IPS-18a (cell line): ENCODE results near the gene CLEC14A.

Source experiments
- H3K27ac ChIP-seq: one replicate; pipeline ENCODE4 v1.5.1; 2013; ENCODE audit warnings: low read length
- H3K27me3 ChIP-seq: one replicate; pipeline ENCODE4 v1.6.1; 2013; ENCODE audit warnings: mild to moderate bottlenecking, low read length; ENCODE audit not compliant: control insufficient read depth, insufficient read depth
- H3K36me3 ChIP-seq: one replicate; pipeline ENCODE4 v1.6.1; 2013; ENCODE audit warnings: low read depth, low read length; ENCODE audit not compliant: control insufficient read depth
- H3K4me1 ChIP-seq: one replicate; pipeline ENCODE4 v1.6.1; 2013; ENCODE audit warnings: low read depth, low read length; ENCODE audit not compliant: control insufficient read depth
- H3K4me3 ChIP-seq: one replicate; pipeline ENCODE4 v1.5.1; 2013; ENCODE audit warnings: low read length
- H3K9ac ChIP-seq: one replicate; pipeline ENCODE4 v1.6.1; 2013; ENCODE audit warnings: mild to moderate bottlenecking, low read length, moderate library complexity
- H3K9me3 ChIP-seq: one replicate; pipeline ENCODE4 v1.6.1; 2013; ENCODE audit warnings: low read depth, low read length; ENCODE audit not compliant: control insufficient read depth

CLEC14A gene

DNA sequence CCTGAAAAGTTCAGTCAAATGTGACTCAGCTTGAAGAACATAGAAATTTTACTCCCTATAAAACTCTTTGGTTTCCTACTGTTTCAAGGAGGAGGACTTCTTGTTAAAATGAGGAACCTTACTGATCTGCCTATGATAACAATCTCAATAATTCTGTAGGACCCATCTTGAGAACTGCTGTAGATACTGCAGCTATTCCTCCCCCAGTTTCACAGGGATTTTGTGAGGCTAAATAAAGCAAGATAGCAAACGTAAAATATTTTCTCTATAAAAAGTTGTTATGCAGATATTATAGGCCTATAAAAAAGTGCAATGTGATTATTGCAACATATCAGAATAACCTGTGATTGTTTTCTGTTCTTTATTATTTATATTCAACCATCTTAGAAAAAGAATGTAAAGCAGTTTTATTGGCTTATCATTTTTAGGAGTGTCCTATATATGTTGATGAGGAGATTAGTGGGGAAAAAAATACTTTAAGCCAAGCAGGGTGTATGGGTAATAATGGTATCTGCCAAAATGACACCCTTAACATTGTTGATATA is 12.1 kb downstream of the CLEC14A start:
- Histone ChIP-seq H3K9ac (no peak overlapping the region), H3K4me1 (no peaks in the 10 kb centered on the region), H3K4me3 (no peak overlapping the region), H3K27me3 (no peaks in the 10 kb centered on the region), H3K27ac (no peak overlapping the region), H3K36me3 (no peaks in the 10 kb centered on the region), H3K9me3 (no peaks in the 10 kb centered on the region)

DNA sequence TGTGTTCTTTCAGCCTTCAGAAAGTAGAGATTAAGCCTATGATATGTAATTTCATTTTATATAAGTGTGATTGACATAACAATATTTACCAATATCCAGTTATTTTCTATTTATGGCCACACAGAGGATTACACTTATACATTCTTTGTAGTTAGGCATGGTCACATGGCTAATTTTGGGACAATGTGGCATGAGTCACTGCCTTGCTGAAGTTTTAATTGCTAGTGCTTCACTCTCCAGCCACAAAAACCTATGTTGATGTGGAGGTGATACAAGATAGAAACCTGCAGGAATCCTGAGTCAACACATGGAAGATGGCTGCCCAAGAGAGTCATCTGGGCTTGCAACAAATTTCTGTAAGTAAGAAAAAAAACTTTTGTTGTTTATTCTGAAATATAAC is 17.0 kb downstream of the CLEC14A start:
- Histone ChIP-seq H3K9me3 (no peaks in the 10 kb centered on the region), H3K27me3 (no peaks in the 10 kb centered on the region), H3K27ac (no peak overlapping the region), H3K4me3 (no peak overlapping the region), H3K9ac (no peak overlapping the region), H3K4me1 (no peaks in the 10 kb centered on the region), H3K36me3 (no peaks in the 10 kb centered on the region)

DNA sequence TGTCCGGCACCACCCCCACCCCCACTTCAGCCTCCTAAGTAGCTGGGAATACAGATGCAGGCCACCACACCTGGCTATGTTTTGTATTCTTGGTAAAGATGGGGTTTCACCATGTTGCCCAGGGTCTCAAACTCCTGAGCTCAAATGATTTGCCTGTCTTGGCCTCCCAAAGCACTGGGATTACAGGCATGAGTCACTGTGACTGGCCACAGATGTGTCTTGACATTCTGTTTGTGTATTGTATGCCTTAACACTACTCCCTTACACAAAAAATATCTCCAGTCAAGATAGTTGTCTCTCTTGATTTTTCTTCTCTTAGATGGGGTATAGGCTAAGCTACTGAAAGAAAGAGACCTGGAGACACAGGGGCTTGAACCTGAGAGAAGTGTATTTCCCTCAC is 17.6 kb downstream of the CLEC14A start:
- Histone ChIP-seq H3K4me1 (no peaks in the 10 kb centered on the region), H3K27ac (no peak overlapping the region), H3K4me3 (no peak overlapping the region), H3K9me3 (no peaks in the 10 kb centered on the region), H3K36me3 (no peaks in the 10 kb centered on the region), H3K9ac (no peak overlapping the region), H3K27me3 (no peaks in the 10 kb centered on the region)

DNA sequence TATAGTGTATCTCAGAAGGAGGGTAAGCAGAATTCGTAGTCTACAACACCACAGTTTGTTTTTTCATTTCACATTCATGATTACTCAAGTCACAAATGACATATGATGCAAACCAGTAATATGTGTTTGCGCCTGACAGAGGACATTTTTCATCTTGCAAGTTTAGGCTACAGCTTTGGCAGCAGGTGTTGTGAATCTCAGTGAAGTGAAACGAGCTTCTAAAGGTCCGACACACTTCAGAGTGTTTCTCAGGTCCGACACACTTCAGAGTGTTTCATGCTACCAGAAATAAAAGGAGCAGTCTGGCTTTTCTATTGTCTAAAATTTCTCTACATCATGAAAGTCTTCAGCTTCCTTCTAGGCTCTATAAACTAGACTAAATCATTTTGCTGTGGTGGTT is 22.7 kb downstream of the CLEC14A start:
- Histone ChIP-seq H3K9ac (no peak overlapping the region), H3K9me3 (no peaks in the 10 kb centered on the region), H3K4me1 (no peaks in the 10 kb centered on the region), H3K27ac (no peak overlapping the region), H3K4me3 (no peak overlapping the region), H3K36me3 (no peaks in the 10 kb centered on the region), H3K27me3 (peaks cover 11% of the 10 kb centered on the region)

DNA sequence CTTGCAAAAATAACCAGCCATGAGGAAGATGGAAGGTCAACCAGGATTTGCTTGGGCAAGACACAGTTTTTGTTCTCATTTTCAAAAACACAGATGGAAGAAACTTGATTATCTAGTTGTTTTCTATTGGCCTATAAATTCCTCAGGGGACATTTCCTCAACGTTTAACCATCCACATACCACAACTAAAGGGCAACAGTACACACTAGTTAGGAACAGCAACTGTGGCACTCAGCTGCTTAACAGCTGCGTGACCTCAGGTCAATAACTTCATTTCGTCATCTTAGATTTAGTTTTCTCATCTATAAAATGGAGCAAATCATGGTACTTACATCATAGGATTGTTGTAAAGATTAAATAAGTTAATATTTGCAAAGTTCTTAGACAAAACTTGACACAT is 29.5 kb downstream of the CLEC14A start:
- H3K9ac ChIP-seq = no peak overlapping the region
- H3K27me3 ChIP-seq = peaks cover 3% of the 10 kb centered on the region
- H3K9me3 ChIP-seq = no peaks in the 10 kb centered on the region
- no peaks in the 10 kb centered on the region for H3K36me3 ChIP-seq
- H3K4me1 ChIP-seq = peaks cover 5% of the 10 kb centered on the region
- H3K27ac ChIP-seq = no peak overlapping the region
- H3K4me3 ChIP-seq = no peak overlapping the region

DNA sequence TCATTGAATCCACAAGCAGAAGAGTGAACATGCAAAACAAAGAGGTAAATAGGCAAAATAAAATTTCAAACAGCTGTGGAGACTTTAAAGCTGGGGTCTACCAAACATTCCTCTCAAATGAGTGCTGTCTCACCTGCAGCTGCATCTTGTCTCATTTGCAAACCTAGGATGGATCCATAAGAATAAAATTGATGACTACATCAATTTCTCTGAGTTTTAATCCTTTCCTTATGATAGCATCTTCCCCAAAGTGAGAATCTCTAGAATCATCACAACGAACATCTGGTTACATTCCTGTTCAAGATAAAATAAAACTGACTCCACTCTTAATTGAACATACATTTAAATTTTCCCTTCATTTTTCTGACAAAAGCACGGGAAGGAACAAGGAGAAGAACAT is 29.9 kb downstream of the CLEC14A start:
- Histone ChIP-seq H3K9me3 (no peaks in the 10 kb centered on the region), H3K4me3 (no peak overlapping the region), H3K4me1 (peaks cover 9% of the 10 kb centered on the region), H3K9ac (no peak overlapping the region), H3K36me3 (no peaks in the 10 kb centered on the region), H3K27me3 (peaks cover 2% of the 10 kb centered on the region), H3K27ac (no peak overlapping the region)

DNA sequence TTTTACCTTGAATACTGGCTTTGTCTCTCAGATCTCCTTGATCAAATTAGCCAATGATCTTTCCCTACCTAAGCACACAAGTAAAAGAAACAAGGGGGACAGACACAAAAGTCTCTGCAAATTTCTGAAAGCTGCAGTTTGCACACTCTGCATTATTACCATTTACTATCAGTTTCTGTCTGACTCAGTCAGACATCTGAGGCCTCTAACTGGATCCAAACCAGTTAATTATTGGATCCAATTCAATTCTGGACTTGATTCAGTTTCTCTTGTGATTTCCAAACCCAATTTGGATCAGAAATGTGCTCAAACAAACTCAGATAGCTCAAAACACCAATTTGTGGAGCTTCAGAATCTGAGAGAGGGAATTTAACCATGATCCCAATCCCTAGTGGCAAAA is 31.6 kb downstream of the CLEC14A start:
- H3K27me3 ChIP-seq = peaks cover 17% of the 10 kb centered on the region
- H3K27ac ChIP-seq = no peak overlapping the region
- no peak overlapping the region for H3K4me3 ChIP-seq
- no peaks in the 10 kb centered on the region for H3K9me3 ChIP-seq
- peaks cover 16% of the 10 kb centered on the region for H3K4me1 ChIP-seq
- H3K9ac ChIP-seq = no peak overlapping the region
- no peaks in the 10 kb centered on the region for H3K36me3 ChIP-seq

DNA sequence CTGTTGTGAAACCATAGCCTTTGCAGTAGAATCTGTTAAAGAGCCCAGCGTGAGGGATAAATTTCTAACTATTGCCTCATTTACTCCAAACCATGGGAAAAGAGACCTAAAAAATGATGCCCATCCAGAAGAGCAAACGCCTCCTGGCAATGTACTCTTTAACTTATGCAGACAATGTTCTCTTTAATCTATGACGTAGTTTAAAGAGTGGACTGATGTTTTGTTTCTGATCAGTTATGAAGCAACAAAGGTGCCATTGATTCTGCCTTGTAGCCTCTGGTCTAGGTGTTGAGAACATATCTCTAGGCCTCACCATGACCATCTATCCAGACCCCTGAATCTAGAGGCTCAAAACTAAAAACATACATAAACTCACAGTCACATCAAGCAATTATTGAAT is 34.8 kb downstream of the CLEC14A start:
- Histone ChIP-seq H3K36me3 (no peaks in the 10 kb centered on the region), H3K4me1 (peaks cover 16% of the 10 kb centered on the region), H3K27me3 (peaks cover 43% of the 10 kb centered on the region), H3K4me3 (no peak overlapping the region), H3K27ac (no peak overlapping the region), H3K9me3 (no peaks in the 10 kb centered on the region), H3K9ac (no peak overlapping the region)

DNA sequence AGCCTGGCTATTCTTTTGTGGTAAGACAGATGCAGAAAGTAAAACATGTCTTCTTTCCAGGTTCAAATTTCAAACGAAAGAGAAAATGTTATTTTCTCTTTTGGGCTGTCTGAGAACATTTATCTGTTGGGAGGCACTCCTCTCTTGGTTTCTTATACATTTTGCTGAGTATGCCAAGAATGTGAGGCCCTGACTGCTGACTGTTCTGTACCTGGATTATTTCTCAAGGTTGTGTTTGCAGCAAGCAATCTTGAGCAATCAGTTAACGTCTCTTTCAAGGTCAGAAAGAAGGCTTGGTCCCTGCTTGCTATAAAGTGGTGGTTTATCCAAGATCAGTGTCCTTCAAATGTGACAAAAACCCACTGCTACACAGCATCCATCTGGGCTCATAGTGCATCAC is 38.3 kb downstream of the CLEC14A start:
- Histone ChIP-seq H3K27me3 (peaks cover 76% of the 10 kb centered on the region), H3K4me3 (no peak overlapping the region), H3K27ac (no peak overlapping the region), H3K9ac (no peak overlapping the region), H3K9me3 (no peaks in the 10 kb centered on the region), H3K4me1 (peaks cover 16% of the 10 kb centered on the region), H3K36me3 (no peaks in the 10 kb centered on the region)

DNA sequence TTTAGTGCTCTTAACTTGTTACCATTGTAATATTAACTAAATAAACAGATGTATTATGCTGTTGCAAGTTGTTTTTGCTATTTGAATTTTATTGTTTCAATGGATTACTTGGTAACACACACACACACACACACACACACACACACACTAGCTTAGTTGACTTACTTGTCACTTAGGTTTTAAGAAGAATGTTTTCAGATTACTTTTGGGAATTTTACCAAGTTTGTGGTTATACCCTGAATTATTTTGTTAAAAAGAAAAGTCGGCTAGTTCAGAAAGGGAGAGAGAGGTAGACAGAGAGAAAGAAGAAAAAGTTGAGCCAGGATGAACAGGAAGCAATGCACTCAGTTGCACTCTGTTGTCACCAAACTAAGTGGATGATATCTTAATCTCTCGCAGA is 42.9 kb downstream of the CLEC14A start:
- no peaks in the 10 kb centered on the region for H3K36me3 ChIP-seq
- H3K4me1 ChIP-seq = peaks cover 3% of the 10 kb centered on the region
- no peaks in the 10 kb centered on the region for H3K9me3 ChIP-seq
- H3K4me3 ChIP-seq = no peak overlapping the region
- peaks cover 98% of the 10 kb centered on the region for H3K27me3 ChIP-seq
- H3K9ac ChIP-seq = no peak overlapping the region
- no peak overlapping the region for H3K27ac ChIP-seq

DNA sequence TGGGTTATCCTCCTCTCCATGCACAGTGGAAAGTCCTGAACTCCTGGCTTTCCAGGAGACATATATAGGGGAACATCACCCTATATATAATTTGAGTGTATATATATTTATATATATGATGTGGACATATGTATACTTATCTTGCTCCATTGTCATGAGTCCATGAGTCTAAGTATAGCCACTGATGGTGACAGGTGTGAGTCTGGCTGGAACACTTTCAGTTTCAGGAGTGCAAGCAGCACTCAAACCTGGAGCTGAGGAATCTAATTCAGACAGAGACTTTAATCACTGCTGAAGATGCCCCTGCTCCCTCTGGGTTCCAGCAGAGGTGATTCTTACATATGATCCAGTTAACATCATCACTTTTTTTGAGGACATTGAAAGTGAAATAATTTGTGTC is 43.8 kb downstream of the CLEC14A start:
- H3K27me3 ChIP-seq = peaks cover 98% of the 10 kb centered on the region

DNA sequence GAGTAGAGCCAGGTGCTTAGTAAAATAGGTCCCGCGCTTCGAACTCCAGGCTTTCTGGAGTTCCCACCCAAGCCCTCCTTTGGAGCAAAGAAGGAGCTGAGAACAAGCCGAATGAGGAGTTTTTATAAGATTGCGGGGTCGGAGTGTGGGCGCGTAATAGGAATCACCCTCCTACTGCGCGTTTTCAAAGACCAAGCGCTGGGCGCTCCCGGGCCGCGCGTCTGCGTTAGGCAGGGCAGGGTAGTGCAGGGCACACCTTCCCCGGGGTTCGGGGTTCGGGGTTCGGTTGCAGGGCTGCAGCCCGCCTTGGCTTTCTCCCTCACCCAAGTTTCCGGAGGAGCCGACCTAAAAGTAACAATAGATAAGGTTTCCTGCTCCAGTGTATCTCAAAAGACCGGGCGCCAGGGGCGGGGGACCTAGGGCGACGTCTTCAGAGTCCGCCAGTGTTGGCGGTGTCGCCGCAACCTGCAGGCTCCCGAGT is 44.6 kb downstream of the CLEC14A start:
- Histone ChIP-seq H3K9ac (no peak overlapping the region), H3K9me3 (no peaks in the 10 kb centered on the region), H3K36me3 (no peaks in the 10 kb centered on the region), H3K27me3 (peaks cover 98% of the 10 kb centered on the region), H3K27ac (no peak overlapping the region), H3K4me1 (peaks cover 8% of the 10 kb centered on the region), H3K4me3 (peak overlapping the region; percentile 17)

More for the DNA sequence above, 43.8 kb downstream of the CLEC14A start:
- H3K9ac ChIP-seq = no peak overlapping the region
- H3K27ac ChIP-seq = no peak overlapping the region
- no peaks in the 10 kb centered on the region for H3K36me3 ChIP-seq
- no peaks in the 10 kb centered on the region for H3K9me3 ChIP-seq
- H3K4me1 ChIP-seq = peaks cover 8% of the 10 kb centered on the region
- H3K4me3 ChIP-seq = no peak overlapping the region
